Bone marrow (tissue), 2 donors: Measurements from ENCODE around the gene PRLR.
"Not testable (repeated sequence)": the region's sequence is repeated elsewhere in the genome, so short reads cannot be mapped to it uniquely, and the experiment has no call there.

Experiments used
- DNase-seq, 2 donors: peaks; one replicate each; lab custom pipeline; 2025; lab: John Stamatoyannopoulos, UW

PRLR gene

DNA sequence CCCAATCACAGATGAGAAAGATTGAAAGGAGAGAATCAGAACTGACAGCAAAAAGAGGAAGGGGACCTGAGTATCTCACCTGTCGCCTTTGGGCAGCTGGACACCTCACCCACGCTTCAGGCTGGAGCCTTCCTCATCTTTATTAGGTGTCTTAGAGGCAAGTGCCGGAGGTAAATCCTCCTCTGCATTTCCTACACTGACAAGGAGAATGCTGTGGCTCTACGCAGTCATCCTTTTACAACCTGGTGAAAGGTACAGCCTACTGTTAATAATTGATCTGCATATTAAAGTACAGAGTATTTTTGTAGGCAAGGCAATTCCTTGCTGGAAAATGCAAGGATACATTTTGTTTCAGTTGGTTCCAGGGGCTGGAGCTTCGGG lies 34.8 kb downstream of the PRLR start:
- no peak for DNase-seq

DNA sequence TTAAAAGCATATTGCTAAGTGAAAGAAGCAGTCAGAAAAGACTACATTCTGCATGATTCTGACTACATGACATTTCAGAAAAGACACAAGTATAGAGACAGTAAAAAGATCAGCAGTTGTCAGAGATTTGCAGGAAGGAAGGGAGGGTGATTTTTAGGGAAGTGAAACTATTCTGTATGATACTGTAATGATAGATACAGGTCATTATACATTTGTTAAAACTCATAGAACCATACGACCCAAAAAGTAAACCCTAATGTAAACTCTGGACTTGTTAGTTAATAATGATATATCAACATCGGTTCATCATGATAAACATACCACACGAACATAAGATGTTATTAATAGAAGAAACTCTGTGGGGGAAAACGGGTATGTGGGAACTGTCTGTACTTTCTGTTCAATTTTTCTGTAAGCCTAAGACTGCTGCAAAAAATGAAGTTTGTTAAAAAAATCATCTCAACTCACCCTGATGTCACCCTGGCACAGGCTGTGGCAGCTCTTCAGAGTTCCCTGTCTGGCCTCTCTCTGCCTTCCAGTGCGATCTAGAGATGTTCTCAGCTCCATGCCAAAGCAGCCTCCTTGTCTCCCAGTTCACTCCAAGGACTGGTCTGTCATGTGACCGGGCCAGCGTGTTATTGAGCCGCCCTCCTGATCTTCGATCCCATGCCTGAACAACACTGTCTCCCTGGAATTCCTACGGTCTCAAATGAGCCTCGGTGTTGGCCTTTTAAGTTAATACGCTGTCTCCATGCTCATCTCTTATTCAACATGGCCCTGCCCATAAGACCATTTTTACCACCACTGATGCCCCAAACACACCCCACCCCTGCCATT lies 35.4 kb downstream of the PRLR start:
- no peak for DNase-seq

- no peak for DNase-seq
Observed at GRCh38 chr5:35192506-35192905, 37.8 kb downstream of the PRLR start.

- DNase-seq, result not testable (repeated sequence)
Observed at GRCh38 chr5:35189801-35190200, 40.5 kb downstream of the PRLR start.

- no peak for DNase-seq
Observed at GRCh38 chr5:35188031-35188457, 42.2 kb downstream of the PRLR start.

DNA sequence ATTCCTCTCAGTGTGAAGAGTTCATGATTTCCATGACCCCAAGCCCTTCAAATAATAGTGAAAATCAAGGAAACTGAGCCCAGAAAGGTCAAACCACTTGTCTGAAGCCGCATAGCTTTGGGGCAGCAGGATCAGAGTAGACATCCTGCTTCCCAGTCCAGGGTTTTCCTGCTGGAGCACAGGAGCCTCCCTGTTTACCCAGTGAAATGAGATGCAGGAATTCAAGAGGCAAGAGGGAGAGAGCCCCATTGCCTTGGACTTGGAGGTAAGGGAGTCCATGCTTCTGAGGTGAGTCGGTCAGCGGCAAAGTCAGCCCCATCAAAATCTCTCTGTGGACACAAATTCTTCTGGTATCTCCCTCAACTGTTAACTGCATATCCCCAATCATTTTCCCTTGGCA lies 42.7 kb downstream of the PRLR start:
- not testable (repeated sequence) for DNase-seq

- no peak for DNase-seq
Observed at GRCh38 chr5:35186749-35187148, 43.5 kb downstream of the PRLR start.

DNA sequence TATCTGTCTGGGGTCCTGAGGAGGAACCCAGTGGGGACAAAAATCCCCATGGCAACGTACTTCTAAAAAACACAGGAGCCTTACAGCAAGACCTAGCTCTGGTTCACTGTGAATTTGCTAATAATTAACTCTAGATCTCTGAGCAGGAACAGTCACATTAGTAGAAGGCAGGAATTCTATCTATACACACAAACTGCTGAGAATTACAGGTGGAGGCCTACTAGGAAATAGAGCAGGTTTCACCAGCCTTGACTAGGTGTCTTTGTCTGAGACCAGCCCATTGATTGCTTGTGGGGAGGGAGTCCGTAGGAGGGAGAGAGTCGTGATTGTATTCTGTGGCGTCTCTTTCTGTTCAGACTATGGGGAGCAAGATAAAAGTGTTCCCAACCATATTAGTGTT lies 44.8 kb downstream of the PRLR start:
- no peak for DNase-seq

- no peak for DNase-seq
Observed at GRCh38 chr5:35183556-35183955, 46.7 kb downstream of the PRLR start.

GRCh38 chr5:35182910-35183535 lies 47.3 kb downstream of the PRLR start:
- DNase-seq, result no peak

GRCh38 chr5:35182486-35182885 lies 47.8 kb downstream of the PRLR start:
- no peak for DNase-seq

DNA sequence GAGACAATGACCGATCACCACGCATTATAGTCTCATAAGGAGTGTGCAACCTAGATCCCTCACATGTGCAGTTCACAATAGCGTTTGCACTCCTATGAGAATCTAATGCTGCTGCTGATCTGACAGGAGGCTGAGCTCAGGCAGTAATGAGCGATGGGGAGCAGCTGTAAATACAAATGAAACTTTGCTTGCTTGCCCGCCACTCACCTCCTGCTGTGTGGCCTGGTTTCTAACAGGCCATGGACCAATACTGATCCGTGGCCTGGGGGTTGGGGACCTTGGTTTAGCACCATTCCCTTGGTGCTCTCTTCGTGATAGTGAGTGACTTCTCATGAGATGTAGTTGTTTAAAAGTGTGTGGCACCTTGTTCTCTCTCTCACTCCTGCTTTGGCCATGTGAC lies 50.2 kb downstream of the PRLR start:
- DNase-seq, result no peak

GRCh38 chr5:35177783-35178182 lies 52.5 kb downstream of the PRLR start:
- no peak for DNase-seq

DNA sequence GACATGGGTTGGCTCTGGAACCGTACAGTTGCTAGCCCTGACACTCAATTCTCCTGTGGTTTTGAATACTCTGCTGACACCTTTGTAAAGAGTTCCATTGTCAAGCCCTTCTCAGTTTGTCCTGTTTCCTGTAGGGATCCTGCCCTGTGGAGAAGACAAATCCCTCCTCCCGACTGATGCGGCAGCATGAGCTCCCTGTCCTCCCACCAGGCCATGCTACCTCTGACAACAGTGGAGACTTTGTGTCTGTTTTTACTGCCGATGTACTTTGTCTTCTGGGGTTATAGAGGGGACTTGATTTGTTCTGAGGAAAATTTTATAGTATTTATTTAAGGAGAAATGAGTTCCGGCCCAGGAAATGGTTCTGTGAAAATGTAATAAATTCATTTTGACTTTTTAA lies 57.8 kb downstream of the PRLR start:
- no peak for DNase-seq

GRCh38 chr5:35171991-35172390 lies 58.3 kb downstream of the PRLR start:
- no peak for DNase-seq

DNA sequence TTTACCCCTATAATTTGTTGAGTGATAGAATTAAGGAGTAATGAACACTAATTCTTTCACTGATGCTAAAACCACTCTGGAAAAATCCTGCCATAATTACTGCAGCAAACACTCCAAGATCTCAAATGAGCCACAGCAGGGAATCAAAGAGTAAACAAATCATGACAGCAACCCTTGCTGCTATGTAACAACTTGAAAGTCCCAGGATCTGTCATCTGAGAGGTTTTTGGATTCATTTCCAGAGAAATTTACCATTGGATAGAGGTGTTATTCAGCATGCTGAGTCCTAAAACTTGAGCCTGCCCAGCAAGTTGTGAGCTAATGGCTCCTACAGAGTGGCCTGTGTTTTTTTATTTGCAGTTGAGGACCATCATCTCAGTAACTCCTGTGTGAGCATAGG lies 59.2 kb downstream of the PRLR start:
- DNase-seq, result no peak

DNA sequence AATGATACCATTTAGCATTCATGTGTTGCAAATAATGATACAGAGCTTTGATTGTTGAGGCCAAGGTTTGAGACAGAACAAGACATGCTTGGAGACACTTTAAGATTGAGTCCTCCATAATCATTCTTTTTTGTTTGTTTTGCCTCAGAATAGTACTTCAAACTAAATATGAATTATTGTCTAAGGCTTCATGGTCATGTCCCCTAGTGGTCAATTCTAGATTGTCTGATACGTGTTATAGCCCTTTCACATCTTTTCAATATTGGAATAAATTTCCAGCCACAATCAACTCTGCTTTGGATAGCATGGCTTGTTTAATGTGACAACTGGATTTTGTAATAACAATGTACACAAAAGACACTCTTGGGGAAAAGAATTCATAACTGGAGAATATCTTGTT lies 64.2 kb downstream of the PRLR start:
- no peak for DNase-seq

- no peak for DNase-seq
Observed at GRCh38 chr5:35164860-35165542, 65.3 kb downstream of the PRLR start.

DNA sequence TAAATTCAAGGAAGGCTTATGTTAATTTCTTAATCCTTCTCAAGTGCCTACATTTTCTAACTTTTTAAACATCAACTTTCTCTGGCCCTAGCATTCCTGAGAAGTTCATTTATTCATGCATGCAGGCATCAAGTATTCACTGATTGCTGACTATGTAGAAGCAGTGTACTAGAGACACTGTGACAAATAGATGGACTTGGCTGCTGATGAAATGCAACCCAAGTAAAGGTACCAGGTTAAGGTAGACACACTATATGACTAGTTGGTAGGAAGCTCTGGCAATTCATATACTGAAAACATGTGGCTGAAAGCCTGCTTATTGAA lies 66.6 kb downstream of the PRLR start:
- no peak for DNase-seq

DNA sequence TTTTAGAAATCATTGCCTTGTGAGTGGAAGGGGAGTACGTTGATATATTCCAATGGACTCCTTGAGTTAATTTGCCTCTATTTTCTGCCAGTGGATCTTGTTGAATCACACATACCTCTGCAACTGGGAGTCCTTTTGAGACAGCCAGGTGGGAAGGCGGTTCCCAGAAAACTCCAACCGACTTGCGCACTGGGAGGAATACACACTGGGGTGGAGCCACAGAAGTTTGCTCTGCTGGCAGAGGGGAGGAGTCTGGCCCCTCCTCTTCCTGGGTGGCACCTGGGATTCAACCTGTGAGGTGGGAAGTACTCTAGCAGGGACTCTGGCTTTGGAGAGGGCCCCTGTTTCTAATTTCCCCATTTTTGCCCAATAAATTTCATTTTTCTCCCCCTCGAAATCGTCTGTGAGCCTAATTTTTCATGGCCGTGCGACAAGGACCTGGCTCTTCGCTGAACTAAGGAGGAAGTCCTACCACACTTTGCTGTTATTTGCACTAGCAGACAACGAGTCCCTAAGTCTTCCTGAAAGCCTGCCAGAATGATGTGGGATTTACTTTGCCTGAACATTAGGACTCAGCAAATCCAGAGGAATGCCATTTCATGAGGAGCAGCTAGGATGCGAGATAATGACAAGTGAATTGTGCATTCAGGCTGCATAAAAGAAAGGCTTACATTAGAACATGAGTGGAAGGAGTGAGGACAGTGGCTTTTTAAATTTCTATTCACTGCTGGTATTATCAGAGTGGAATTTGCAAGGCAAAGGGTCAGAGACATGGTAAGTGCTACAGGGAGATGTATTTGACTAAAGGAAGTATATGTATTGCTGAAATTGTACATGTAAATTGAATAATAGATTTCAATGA lies 67.2 kb downstream of the PRLR start:
- DNase-seq, result no peak

DNA sequence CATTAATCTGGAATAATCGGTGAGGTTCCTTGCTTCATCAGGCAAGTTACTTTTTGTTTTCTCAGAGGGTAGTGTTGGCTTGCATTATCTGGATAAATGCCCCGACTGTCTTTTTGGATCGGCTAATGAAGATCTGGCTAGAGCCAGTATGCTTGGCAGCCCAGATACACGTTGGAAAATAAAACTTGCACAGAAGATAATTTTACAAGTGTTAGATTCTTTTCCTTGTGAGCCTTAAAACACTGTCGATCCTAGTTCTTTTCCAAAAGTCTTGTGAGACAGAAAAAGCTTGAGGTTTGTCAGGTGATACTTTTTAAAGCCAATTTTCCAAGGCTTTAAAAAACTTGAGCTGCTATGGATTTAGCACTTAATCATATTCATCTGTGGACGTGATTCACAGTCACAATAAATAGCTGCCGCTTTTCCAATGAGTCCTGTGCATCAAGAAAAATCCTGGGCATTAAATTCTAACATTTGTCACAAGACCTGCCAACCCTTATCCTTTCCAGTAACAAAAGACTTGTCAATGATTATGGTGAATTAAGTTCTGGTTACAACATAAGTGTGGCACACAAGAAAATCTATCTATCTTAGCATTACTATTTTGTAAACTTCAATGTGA lies 68.5 kb downstream of the PRLR start:
- DNase-seq, result no peak
